C4-2B (cell line): ENCODE data around the gene MAST4.

Experiments
- CTCF ChIP-seq: fragments of 450-650 bp; conservative IDR thresholded peaks from 2 replicates; pipeline ENCODE4 v1.5.1; 2017; ENCODE audit warnings: mild to moderate bottlenecking
- ZFX ChIP-seq: fragments of 450-650 bp; IDR thresholded peaks from 2 replicates; pipeline ENCODE4 v1.6.1; 2017

GRCh38 chr5:66739951-66740350 is 143.8 kb downstream of the MAST4 start:
- TF ChIP-seq CTCF (no peak), ZFX (no peak)
